Hepatocyte (in vitro differentiated cells): ENCODE results near the gene ANKS1B.

Source experiments
- EZH2 ChIP-seq: fragments of 200-600 bp; sonication (generic); IDR thresholded peaks from 2 replicates; pipeline ENCODE4 v1.6.1; 2016; ENCODE audit warnings: antibody characterized with exemption, mild to moderate bottlenecking, borderline replicate concordance
- EZH2phosphoT487 ChIP-seq: fragments of 200-600 bp; sonication (generic); IDR thresholded peaks from one replicate; pipeline ENCODE4 v1.6.1; 2018; ENCODE audit warnings: antibody characterized with exemption, mild to moderate bottlenecking, low read depth, moderate library complexity; ENCODE audit not compliant: unreplicated experiment, severe bottlenecking
- TF ChIP-seq, protein P1 (sequence below): fragments of 200-600 bp; sonication (generic); IDR thresholded peaks from 2 replicates; pipeline ENCODE4 v1.5.1; 2016; ENCODE audit warnings: antibody characterized with exemption, mild to moderate bottlenecking; ENCODE audit not compliant: poor library complexity

DNA sequence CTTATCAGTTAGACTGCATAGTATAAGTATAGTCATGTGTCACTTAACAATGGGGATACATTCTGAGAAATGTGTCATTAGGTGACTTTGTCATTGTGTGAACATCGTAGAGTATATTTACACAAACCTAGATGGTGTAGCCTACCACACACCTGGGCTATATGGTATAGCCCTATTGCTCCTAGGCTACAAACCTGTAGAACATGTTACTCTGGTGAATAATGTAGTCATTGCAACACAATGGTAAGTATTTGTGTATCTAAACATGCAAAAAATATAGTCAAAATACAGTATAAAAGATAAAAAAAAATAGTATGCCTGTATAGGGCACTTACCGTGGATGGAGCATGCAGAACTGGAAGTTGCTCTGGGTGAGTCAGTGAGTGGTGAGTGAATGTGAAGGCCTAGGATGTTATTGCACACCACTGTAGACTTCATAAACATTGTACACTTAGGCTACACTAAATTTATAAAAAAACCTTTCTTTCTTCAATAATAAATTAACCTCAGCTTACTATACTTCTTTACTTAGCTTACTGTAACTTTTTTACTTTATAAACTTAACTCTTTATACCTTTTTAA, 40.3 kb upstream of the ANKS1B start:
- TF ChIP-seq, protein P1, sequence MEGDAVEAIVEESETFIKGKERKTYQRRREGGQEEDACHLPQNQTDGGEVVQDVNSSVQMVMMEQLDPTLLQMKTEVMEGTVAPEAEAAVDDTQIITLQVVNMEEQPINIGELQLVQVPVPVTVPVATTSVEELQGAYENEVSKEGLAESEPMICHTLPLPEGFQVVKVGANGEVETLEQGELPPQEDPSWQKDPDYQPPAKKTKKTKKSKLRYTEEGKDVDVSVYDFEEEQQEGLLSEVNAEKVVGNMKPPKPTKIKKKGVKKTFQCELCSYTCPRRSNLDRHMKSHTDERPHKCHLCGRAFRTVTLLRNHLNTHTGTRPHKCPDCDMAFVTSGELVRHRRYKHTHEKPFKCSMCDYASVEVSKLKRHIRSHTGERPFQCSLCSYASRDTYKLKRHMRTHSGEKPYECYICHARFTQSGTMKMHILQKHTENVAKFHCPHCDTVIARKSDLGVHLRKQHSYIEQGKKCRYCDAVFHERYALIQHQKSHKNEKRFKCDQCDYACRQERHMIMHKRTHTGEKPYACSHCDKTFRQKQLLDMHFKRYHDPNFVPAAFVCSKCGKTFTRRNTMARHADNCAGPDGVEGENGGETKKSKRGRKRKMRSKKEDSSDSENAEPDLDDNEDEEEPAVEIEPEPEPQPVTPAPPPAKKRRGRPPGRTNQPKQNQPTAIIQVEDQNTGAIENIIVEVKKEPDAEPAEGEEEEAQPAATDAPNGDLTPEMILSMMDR: no peak
- no peak for TF ChIP-seq EZH2
- TF ChIP-seq EZH2phosphoT487: no peak
